SK-N-SH treated with all-trans-retinoic acid at 6 μM for 48 hours (cell line): ENCODE measurements around the gene COL19A1.

Experiments used
- ARNTL ChIP-seq: fragments of 450-650 bp; formaldehyde crosslinking; IDR thresholded peaks from 2 replicates; pipeline ENCODE4 v1.5.0; 2020; ENCODE audit warnings: low read depth, mild to moderate bottlenecking, moderate library complexity, borderline replicate concordance
- BACH2 ChIP-seq: fragments of 250-450 bp; sonication (Bioruptor Pico); IDR thresholded peaks from 2 replicates; pipeline ENCODE4 v1.9.0; 2021; ENCODE audit warnings: mild to moderate bottlenecking, borderline replicate concordance
- CSDC2 ChIP-seq: fragments of 250-450 bp; sonication (Bioruptor Pico); IDR thresholded peaks from 2 replicates; pipeline ENCODE4 v1.5.0; 2020; ENCODE audit warnings: mild to moderate bottlenecking, moderate library complexity
- PATZ1 ChIP-seq: fragments of 250-450 bp; sonication (Bioruptor Pico); IDR thresholded peaks from 2 replicates; pipeline ENCODE4 v1.8.0; 2020; ENCODE audit warnings: mild to moderate bottlenecking, moderate library complexity, borderline replicate concordance
- PPARA ChIP-seq: fragments of 250-450 bp; sonication (Bioruptor Pico); IDR thresholded peaks from 2 replicates; pipeline ENCODE4 v1.5.0; 2020; ENCODE audit warnings: mild to moderate bottlenecking, borderline replicate concordance
- TCF4 ChIP-seq: fragments of 250-450 bp; sonication (Bioruptor Pico); IDR thresholded peaks from 2 replicates; pipeline ENCODE4 v1.8.0; 2021; ENCODE audit warnings: mild to moderate bottlenecking, moderate library complexity, borderline replicate concordance
- ZFP30 ChIP-seq: fragments of 450-650 bp; formaldehyde crosslinking; IDR thresholded peaks from 2 replicates; pipeline ENCODE4 v1.5.0; 2022; ENCODE audit warnings: mild to moderate bottlenecking, moderate library complexity
- ZNF8 ChIP-seq: fragments of 450-650 bp; formaldehyde crosslinking; IDR thresholded peaks from 2 replicates; pipeline ENCODE4 v1.5.0; 2020; ENCODE audit warnings: mild to moderate bottlenecking, moderate library complexity
- TF ChIP-seq, protein P1 (sequence below): fragments of 250-450 bp; sonication (Bioruptor Pico); IDR thresholded peaks from 2 replicates; pipeline ENCODE4 v1.5.0; 2020; ENCODE audit warnings: mild to moderate bottlenecking, moderate library complexity
- TF ChIP-seq, protein P2 (sequence below): fragments of 250-450 bp; sonication (Bioruptor Pico); IDR thresholded peaks from 2 replicates; pipeline ENCODE4 v1.5.1; 2021; ENCODE audit warnings: mild to moderate bottlenecking, moderate library complexity
- TF ChIP-seq, protein P3 (sequence below): fragments of 250-450 bp; sonication (Bioruptor Pico); IDR thresholded peaks from 2 replicates; pipeline ENCODE4 v1.5.1; 2020; ENCODE audit warnings: low read depth, mild to moderate bottlenecking, moderate library complexity

DNA sequence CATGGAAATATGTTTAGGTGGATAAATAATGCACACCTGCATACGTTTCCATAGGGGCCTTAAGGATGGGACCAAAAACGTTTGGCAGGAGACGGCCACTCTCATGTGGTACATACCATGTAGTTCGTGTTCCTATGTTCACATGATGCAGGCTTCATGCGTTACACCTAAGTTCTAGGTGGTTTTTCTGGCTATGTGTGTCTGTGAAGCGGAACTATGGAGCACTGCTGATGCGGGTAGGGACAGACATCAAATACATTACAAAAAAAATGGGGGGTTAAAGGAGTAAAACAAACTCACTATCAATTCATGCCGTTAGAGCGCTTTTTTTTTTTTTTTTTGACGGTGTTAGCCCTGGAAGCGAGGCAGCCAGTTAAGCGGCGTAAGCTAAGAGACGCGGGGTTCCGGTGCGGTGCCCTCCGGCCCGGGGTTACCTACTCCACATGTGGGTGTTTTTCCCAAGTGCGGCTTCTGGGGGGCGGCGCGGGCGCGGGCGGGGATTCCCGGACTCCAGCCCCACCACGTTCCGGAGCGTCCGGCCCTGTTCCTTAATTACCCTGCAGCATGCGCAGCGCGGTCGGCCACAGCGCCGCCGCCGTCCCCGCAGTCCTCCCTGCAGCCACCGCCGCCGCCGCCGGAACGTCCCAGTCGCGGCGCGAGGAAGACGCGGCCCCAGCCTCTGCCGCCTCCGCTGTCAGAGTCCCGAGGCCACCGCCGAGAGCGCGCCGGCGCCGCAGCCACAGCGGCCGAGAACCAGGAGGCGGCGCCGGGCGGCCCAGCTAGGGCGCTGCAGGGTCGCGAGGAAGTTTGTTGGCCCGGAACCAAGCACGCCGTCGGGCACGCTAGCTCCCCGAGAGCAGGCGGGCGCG is 648 bp downstream of the COL19A1 start:
- TF ChIP-seq BACH2 (CRISPR knock-in tag) (no peak), PPARA (CRISPR knock-in tag) (no peak), TCF4 (CRISPR knock-in tag) (no peak), ZNF8 (CRISPR knock-in tag) (no peak), PATZ1 (CRISPR knock-in tag) (no peak), CSDC2 (CRISPR knock-in tag) (no peak), ZFP30 (CRISPR knock-in tag) (no peak), ARNTL (CRISPR knock-in tag) (no peak)
- TF ChIP-seq, protein P1, sequence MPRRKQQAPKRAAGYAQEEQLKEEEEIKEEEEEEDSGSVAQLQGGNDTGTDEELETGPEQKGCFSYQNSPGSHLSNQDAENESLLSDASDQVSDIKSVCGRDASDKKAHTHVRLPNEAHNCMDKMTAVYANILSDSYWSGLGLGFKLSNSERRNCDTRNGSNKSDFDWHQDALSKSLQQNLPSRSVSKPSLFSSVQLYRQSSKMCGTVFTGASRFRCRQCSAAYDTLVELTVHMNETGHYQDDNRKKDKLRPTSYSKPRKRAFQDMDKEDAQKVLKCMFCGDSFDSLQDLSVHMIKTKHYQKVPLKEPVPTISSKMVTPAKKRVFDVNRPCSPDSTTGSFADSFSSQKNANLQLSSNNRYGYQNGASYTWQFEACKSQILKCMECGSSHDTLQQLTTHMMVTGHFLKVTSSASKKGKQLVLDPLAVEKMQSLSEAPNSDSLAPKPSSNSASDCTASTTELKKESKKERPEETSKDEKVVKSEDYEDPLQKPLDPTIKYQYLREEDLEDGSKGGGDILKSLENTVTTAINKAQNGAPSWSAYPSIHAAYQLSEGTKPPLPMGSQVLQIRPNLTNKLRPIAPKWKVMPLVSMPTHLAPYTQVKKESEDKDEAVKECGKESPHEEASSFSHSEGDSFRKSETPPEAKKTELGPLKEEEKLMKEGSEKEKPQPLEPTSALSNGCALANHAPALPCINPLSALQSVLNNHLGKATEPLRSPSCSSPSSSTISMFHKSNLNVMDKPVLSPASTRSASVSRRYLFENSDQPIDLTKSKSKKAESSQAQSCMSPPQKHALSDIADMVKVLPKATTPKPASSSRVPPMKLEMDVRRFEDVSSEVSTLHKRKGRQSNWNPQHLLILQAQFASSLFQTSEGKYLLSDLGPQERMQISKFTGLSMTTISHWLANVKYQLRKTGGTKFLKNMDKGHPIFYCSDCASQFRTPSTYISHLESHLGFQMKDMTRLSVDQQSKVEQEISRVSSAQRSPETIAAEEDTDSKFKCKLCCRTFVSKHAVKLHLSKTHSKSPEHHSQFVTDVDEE (CRISPR knock-in tag) = no peak
- TF ChIP-seq, protein P2, sequence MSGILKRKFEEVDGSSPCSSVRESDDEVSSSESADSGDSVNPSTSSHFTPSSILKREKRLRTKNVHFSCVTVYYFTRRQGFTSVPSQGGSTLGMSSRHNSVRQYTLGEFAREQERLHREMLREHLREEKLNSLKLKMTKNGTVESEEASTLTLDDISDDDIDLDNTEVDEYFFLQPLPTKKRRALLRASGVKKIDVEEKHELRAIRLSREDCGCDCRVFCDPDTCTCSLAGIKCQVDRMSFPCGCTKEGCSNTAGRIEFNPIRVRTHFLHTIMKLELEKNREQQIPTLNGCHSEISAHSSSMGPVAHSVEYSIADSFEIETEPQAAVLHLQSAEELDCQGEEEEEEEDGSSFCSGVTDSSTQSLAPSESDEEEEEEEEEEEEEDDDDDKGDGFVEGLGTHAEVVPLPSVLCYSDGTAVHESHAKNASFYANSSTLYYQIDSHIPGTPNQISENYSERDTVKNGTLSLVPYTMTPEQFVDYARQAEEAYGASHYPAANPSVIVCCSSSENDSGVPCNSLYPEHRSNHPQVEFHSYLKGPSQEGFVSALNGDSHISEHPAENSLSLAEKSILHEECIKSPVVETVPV = no peak
- TF ChIP-seq, protein P3, sequence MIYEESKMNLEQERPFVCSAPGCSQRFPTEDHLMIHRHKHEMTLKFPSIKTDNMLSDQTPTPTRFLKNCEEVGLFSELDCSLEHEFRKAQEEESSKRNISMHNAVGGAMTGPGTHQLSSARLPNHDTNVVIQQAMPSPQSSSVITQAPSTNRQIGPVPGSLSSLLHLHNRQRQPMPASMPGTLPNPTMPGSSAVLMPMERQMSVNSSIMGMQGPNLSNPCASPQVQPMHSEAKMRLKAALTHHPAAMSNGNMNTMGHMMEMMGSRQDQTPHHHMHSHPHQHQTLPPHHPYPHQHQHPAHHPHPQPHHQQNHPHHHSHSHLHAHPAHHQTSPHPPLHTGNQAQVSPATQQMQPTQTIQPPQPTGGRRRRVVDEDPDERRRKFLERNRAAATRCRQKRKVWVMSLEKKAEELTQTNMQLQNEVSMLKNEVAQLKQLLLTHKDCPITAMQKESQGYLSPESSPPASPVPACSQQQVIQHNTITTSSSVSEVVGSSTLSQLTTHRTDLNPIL (CRISPR knock-in tag) = no peak
